H9 (cell line): ENCODE measurements around the gene UST. TPM values are rescaled to one million over a fixed set of nuclear protein-coding genes. Genes with fewer than 3 reads are reported as not detected.
A peak's percentile ranks its signal among the peaks of the same experiment; 100 is the strongest.

Experiments
- DNase-seq: peaks from one replicate; pipeline ENCODE4 v3.0.0-alpha.2; 2017
- H2AFZ ChIP-seq: one replicate; pipeline ENCODE4 v1.6.1; 2013; ENCODE audit warnings: mild to moderate bottlenecking, low read length, control low read depth, moderate library complexity
- H2AK5ac ChIP-seq: 2 replicates; pipeline ENCODE4 v1.6.1; 2013; ENCODE audit warnings: low read length, control low read depth, mixed read lengths; ENCODE audit not compliant: insufficient read length
- H2BK120ac ChIP-seq: one replicate; pipeline ENCODE4 v1.6.1; 2013; ENCODE audit warnings: low read depth, mild to moderate bottlenecking, low read length, control low read depth, inconsistent platforms; ENCODE audit not compliant: poor library complexity, severe bottlenecking
- H2BK12ac ChIP-seq: 2 replicates; pipeline ENCODE4 v1.6.1; 2013; ENCODE audit warnings: low read length, control low read depth, mixed read lengths, low read depth; ENCODE audit not compliant: insufficient read length
- H2BK15ac ChIP-seq: 2 replicates; pipeline ENCODE4 v1.6.1; 2013; ENCODE audit warnings: low read depth, low read length, control low read depth
- H2BK20ac ChIP-seq: one replicate; pipeline ENCODE4 v1.6.1; 2013; ENCODE audit warnings: low read depth, mild to moderate bottlenecking, low read length, control low read depth, inconsistent platforms; ENCODE audit not compliant: poor library complexity, severe bottlenecking
- H2BK5ac ChIP-seq: 2 replicates; pipeline ENCODE4 v1.6.1; 2013; ENCODE audit warnings: low read length, control low read depth, mixed read lengths; ENCODE audit not compliant: insufficient read length
- H3K14ac ChIP-seq: 2 replicates; pipeline ENCODE4 v1.6.1; 2013; ENCODE audit warnings: low read length, control low read depth; ENCODE audit not compliant: insufficient read depth
- H3K18ac ChIP-seq: 2 replicates; pipeline ENCODE4 v1.6.1; 2013; ENCODE audit warnings: low read depth, mild to moderate bottlenecking, mixed read lengths, low read length, control low read depth; ENCODE audit not compliant: insufficient read length
- H3K23ac ChIP-seq: 2 replicates; pipeline ENCODE4 v1.6.1; 2013; ENCODE audit warnings: low read length, control low read depth, mixed read lengths, low read depth; ENCODE audit not compliant: insufficient read length
- H3K23me2 ChIP-seq: 2 replicates; pipeline ENCODE4 v1.6.1; 2013; ENCODE audit warnings: low read depth, mild to moderate bottlenecking, mixed read lengths, low read length, control low read depth; ENCODE audit not compliant: insufficient read length, poor library complexity, severe bottlenecking
- H3K27ac ChIP-seq: 2 replicates; pipeline ENCODE4 v1.5.1; 2013; ENCODE audit warnings: low read length, control low read depth, mixed read lengths, low read depth; ENCODE audit not compliant: insufficient read length
- H3K27me3 ChIP-seq: 2 replicates; pipeline ENCODE4 v1.6.1; 2013; ENCODE audit warnings: low read length, control low read depth, inconsistent platforms; ENCODE audit not compliant: insufficient read depth
- H3K4ac ChIP-seq: 2 replicates; pipeline ENCODE4 v1.6.1; 2013; ENCODE audit warnings: low read depth, mild to moderate bottlenecking, control low read depth, inconsistent platforms, low read length, moderate library complexity
- H3K4me1 ChIP-seq: 2 replicates; pipeline ENCODE4 v1.6.1; 2013; ENCODE audit warnings: low read length, control low read depth, inconsistent platforms; ENCODE audit not compliant: insufficient read depth
- H3K4me2 ChIP-seq: 2 replicates; pipeline ENCODE4 v1.6.1; 2013; ENCODE audit warnings: low read length, control low read depth, mixed read lengths; ENCODE audit not compliant: insufficient read length, insufficient read depth
- H3K56ac ChIP-seq: 2 replicates; pipeline ENCODE4 v1.6.1; 2013; ENCODE audit warnings: low read depth, mild to moderate bottlenecking, mixed read lengths, low read length, control low read depth; ENCODE audit not compliant: insufficient read length
- H3K79me1 ChIP-seq: 2 replicates; pipeline ENCODE4 v1.6.1; 2013; ENCODE audit warnings: low read depth, mild to moderate bottlenecking, moderate library complexity, low read length, control low read depth, inconsistent platforms; ENCODE audit not compliant: insufficient read depth, poor library complexity, severe bottlenecking
- H3K79me2 ChIP-seq: 2 replicates; pipeline ENCODE4 v1.6.1; 2013; ENCODE audit warnings: low read length, control low read depth, inconsistent platforms; ENCODE audit not compliant: insufficient read depth
- H3K9ac ChIP-seq: 2 replicates; pipeline ENCODE4 v1.6.1; 2013; ENCODE audit warnings: low read length, control low read depth, mixed read lengths; ENCODE audit not compliant: insufficient read length; ENCODE audit errors: extremely low read depth
- H3K9me3 ChIP-seq: one replicate; pipeline ENCODE4 v1.6.1; 2013; ENCODE audit warnings: low read depth, low read length, inconsistent platforms; ENCODE audit not compliant: control insufficient read depth
- H3T11ph ChIP-seq: one replicate; pipeline ENCODE4 v1.6.1; 2013; ENCODE audit warnings: mild to moderate bottlenecking, low read length, control low read depth, inconsistent platforms
- H4K20me1 ChIP-seq: one replicate; pipeline ENCODE4 v1.6.1; 2013; ENCODE audit not compliant: control insufficient read depth, insufficient read length, insufficient read depth
- H4K5ac ChIP-seq: 2 replicates; pipeline ENCODE4 v1.6.1; 2013; ENCODE audit warnings: low read depth, mild to moderate bottlenecking, mixed read lengths, low read length, control low read depth; ENCODE audit not compliant: insufficient read length
- H4K8ac ChIP-seq: replicated peaks from 2 replicates; pipeline ENCODE4 v1.6.1; 2013; ENCODE audit warnings: low read length, control low read depth, mixed read lengths, low read depth; ENCODE audit not compliant: insufficient read length
- H4K91ac ChIP-seq: 2 replicates; pipeline ENCODE4 v1.6.1; 2013; ENCODE audit warnings: low read depth, mild to moderate bottlenecking, moderate library complexity, mixed read lengths, low read length, control low read depth; ENCODE audit not compliant: insufficient read length
- H3K27ac Mint-ChIP-seq, 3 experiments: 2 replicates in 2 of 3; 3 replicates in 1 of 3; pipeline ENCODE4 v1.8.0; 2020 to 2021; ENCODE audit warnings: mixed read lengths in 3 of 3, mild to moderate bottlenecking in 1 of 3, moderate library complexity in 1 of 3
- H3K27me3 Mint-ChIP-seq: 2 replicates; pipeline ENCODE4 v1.8.0; 2021; ENCODE audit warnings: low read depth, mild to moderate bottlenecking, moderate library complexity, mixed read lengths
- H3K36me3 Mint-ChIP-seq, 3 experiments: 2 replicates in 2 of 3; 3 replicates in 1 of 3; pipeline ENCODE4 v1.8.0; 2020 to 2021; ENCODE audit warnings: low read depth in 3 of 3, mixed read lengths in 3 of 3; ENCODE audit not compliant: insufficient read depth in 1 of 3
- H3K4me1 Mint-ChIP-seq, 2 experiments: 2 replicates each; pipeline ENCODE4 v1.8.0; 2020; ENCODE audit warnings: mixed read lengths in 2 of 2
- H3K4me3 Mint-ChIP-seq, 2 experiments: 2 replicates in 1 of 2; 3 replicates in 1 of 2; pipeline ENCODE4 v1.8.0; 2020 to 2021; ENCODE audit warnings: mild to moderate bottlenecking in 2 of 2, mixed read lengths in 2 of 2, moderate library complexity in 1 of 2
- H3K9me3 Mint-ChIP-seq, 2 experiments: 2 replicates in 1 of 2; 3 replicates in 1 of 2; pipeline ENCODE4 v1.8.0; 2020; ENCODE audit warnings: mild to moderate bottlenecking in 2 of 2, mixed read lengths in 2 of 2, moderate library complexity in 1 of 2
- CTCF ChIP-seq: fragments of 200-600 bp; sonication (generic); conservative IDR thresholded peaks from 3 replicates; pipeline ENCODE4 v1.8.0; 2021; ENCODE audit warnings: antibody characterized with exemption, mild to moderate bottlenecking
- WGBS: extraction: QIAGEN DNeasy Blood & Tissue Kit; methylation state at CpG from one replicate; pipeline ENCODE4 v1.1.7; 2013; ENCODE audit warnings: missing lambda C conversion rate, low lambda C conversion rate, mixed read lengths; ENCODE audit not compliant: insufficient read length; ENCODE audit errors: extremely low coverage; 5-methylcytosine and 5-hydroxymethylcytosine counted together
- total RNA-seq: library from RNA; stranded (reverse); gene quantifications from 2 replicates; pipeline ENCODE4 v1.2.1, GENCODE V29; 2021

UST gene
- total RNA-seq, 1 experiment from 2014 or later = 14.4 TPM

GRCh38 chr6:148750838-148751792 is 4.3 kb downstream of the UST start:
- no peak overlapping the region for H3K27ac ChIP-seq
- H3K14ac ChIP-seq = no peak overlapping the region
- no peak overlapping the region for H2BK5ac ChIP-seq
- Mint-ChIP-seq H3K4me3 (no peak overlapping the region; a peak in 1 of 5 replicates), H3K27me3 (peaks cover 12% of the 10 kb centered on the region), H3K9me3 (no peaks in the 10 kb centered on the region; a peak in 1 of 5 replicates), H3K27ac (peak overlapping the region in 1 of 3 experiments; percentile 63; a peak in 3 of 7 replicates), H3K36me3 (no peaks in the 10 kb centered on the region), H3K4me1 (peaks cover 33 to 42% of the 10 kb centered on the region in 2 experiments)
- no peak overlapping the region for H2AFZ ChIP-seq
- H2BK15ac ChIP-seq = no peak overlapping the region
- H3K18ac ChIP-seq = no peak overlapping the region
- no peak overlapping the region for H2AK5ac ChIP-seq
- no peaks in the 10 kb centered on the region for H3K9me3 ChIP-seq
- no peak overlapping the region for H4K5ac ChIP-seq
- H4K20me1 ChIP-seq = no peaks in the 10 kb centered on the region
- H3K79me2 ChIP-seq = peaks cover 34% of the 10 kb centered on the region
- H2BK120ac ChIP-seq = no peak overlapping the region
- no peak overlapping the region for H3K4ac ChIP-seq
- no peak overlapping the region for H3K56ac ChIP-seq
- no peak overlapping the region for H2BK20ac ChIP-seq
- no peak overlapping the region for H3K4me2 ChIP-seq
- H3K23me2 ChIP-seq = peaks cover 9% of the 10 kb centered on the region
- H3K79me1 ChIP-seq = no peaks in the 10 kb centered on the region
- H3K27me3 ChIP-seq = no peaks in the 10 kb centered on the region
- no peak overlapping the region for H3K9ac ChIP-seq
- no peak for DNase-seq
- H4K91ac ChIP-seq = no peak overlapping the region
- H2BK12ac ChIP-seq = peak overlapping the region; percentile 78
- H4K8ac ChIP-seq = no peak overlapping the region
- no CpG with 5 or more reads among the region's 13 CpGs for WGBS
- no peak overlapping the region for H3T11ph ChIP-seq
- H3K23ac ChIP-seq = peak overlapping the region; percentile 62
- peaks cover 9% of the 10 kb centered on the region for H3K4me1 ChIP-seq
- TF ChIP-seq CTCF = no peak
